Endothelial cell of umbilical vein (primary cell): ENCODE measurements around the gene FAR1.

Experiments used
- GATA2 ChIP-seq: IDR thresholded peaks from 2 replicates; pipeline ENCODE4 v1.7.0; 2011; ENCODE audit warnings: low read depth, mild to moderate bottlenecking, moderate library complexity, mixed read lengths, low read length; ENCODE audit not compliant: insufficient read length, insufficient read depth
- POLR2A ChIP-seq: IDR thresholded peaks from 2 replicates; pipeline ENCODE4 v1.6.1; 2012; ENCODE audit warnings: low read depth, mild to moderate bottlenecking, control low read depth, low read length
- POLR2AphosphoS5 ChIP-seq: IDR thresholded peaks from 2 replicates; pipeline ENCODE4 v1.6.1; 2012; ENCODE audit warnings: low read depth, mild to moderate bottlenecking, control low read depth, low read length, moderate library complexity; ENCODE audit not compliant: insufficient read depth
- TF ChIP-seq, protein P1 (sequence below): IDR thresholded peaks from 2 replicates; pipeline ENCODE4 v1.6.1; 2011; ENCODE audit not compliant: insufficient read depth, insufficient read length

DNA sequence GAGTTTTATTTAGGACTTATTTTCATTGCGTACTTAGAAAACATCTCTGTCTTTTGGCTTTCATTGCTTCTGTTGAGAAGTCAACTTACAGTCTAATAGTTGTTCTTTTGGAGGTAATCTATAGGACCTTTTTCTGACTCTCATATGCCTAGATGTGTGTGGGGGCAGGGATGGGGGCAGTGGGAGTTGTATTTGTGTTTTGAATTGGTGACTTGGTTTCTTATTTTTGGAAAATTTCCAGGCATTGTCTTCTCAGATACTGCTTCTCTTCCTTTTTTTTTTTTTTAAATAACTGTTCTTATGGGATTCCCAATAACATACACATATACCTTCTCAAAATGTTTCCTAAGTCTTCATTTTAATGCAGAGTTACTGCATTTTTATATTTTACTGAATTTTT, 58.0 kb downstream of the FAR1 start:
- TF ChIP-seq, protein P1, sequence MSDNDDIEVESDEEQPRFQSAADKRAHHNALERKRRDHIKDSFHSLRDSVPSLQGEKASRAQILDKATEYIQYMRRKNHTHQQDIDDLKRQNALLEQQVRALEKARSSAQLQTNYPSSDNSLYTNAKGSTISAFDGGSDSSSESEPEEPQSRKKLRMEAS, result no peak
- TF ChIP-seq POLR2AphosphoS5 (no peak), POLR2A (no peak), GATA2 (no peak)
